H9 (cell line): ENCODE results near the gene VPS41. TPM values are rescaled to one million over a fixed set of nuclear protein-coding genes. Genes with fewer than 3 reads are reported as not detected.

Experiments used
- DNase-seq: peaks from one replicate; pipeline ENCODE4 v3.0.0-alpha.2; 2017
- H2AFZ ChIP-seq: one replicate; pipeline ENCODE4 v1.6.1; 2013; ENCODE audit warnings: mild to moderate bottlenecking, low read length, control low read depth, moderate library complexity
- H2AK5ac ChIP-seq: 2 replicates; pipeline ENCODE4 v1.6.1; 2013; ENCODE audit warnings: low read length, control low read depth, mixed read lengths; ENCODE audit not compliant: insufficient read length
- H2BK120ac ChIP-seq: one replicate; pipeline ENCODE4 v1.6.1; 2013; ENCODE audit warnings: low read depth, mild to moderate bottlenecking, low read length, control low read depth, inconsistent platforms; ENCODE audit not compliant: poor library complexity, severe bottlenecking
- H2BK12ac ChIP-seq: 2 replicates; pipeline ENCODE4 v1.6.1; 2013; ENCODE audit warnings: low read length, control low read depth, mixed read lengths, low read depth; ENCODE audit not compliant: insufficient read length
- H2BK15ac ChIP-seq: 2 replicates; pipeline ENCODE4 v1.6.1; 2013; ENCODE audit warnings: low read depth, low read length, control low read depth
- H2BK20ac ChIP-seq: one replicate; pipeline ENCODE4 v1.6.1; 2013; ENCODE audit warnings: low read depth, mild to moderate bottlenecking, low read length, control low read depth, inconsistent platforms; ENCODE audit not compliant: poor library complexity, severe bottlenecking
- H2BK5ac ChIP-seq: 2 replicates; pipeline ENCODE4 v1.6.1; 2013; ENCODE audit warnings: low read length, control low read depth, mixed read lengths; ENCODE audit not compliant: insufficient read length
- H3K14ac ChIP-seq: 2 replicates; pipeline ENCODE4 v1.6.1; 2013; ENCODE audit warnings: low read length, control low read depth; ENCODE audit not compliant: insufficient read depth
- H3K18ac ChIP-seq: 2 replicates; pipeline ENCODE4 v1.6.1; 2013; ENCODE audit warnings: low read depth, mild to moderate bottlenecking, mixed read lengths, low read length, control low read depth; ENCODE audit not compliant: insufficient read length
- H3K23ac ChIP-seq: 2 replicates; pipeline ENCODE4 v1.6.1; 2013; ENCODE audit warnings: low read length, control low read depth, mixed read lengths, low read depth; ENCODE audit not compliant: insufficient read length
- H3K23me2 ChIP-seq: 2 replicates; pipeline ENCODE4 v1.6.1; 2013; ENCODE audit warnings: low read depth, mild to moderate bottlenecking, mixed read lengths, low read length, control low read depth; ENCODE audit not compliant: insufficient read length, poor library complexity, severe bottlenecking
- H3K27ac ChIP-seq: 2 replicates; pipeline ENCODE4 v1.5.1; 2013; ENCODE audit warnings: low read length, control low read depth, mixed read lengths, low read depth; ENCODE audit not compliant: insufficient read length
- H3K27me3 ChIP-seq: 2 replicates; pipeline ENCODE4 v1.6.1; 2013; ENCODE audit warnings: low read length, control low read depth, inconsistent platforms; ENCODE audit not compliant: insufficient read depth
- H3K4ac ChIP-seq: 2 replicates; pipeline ENCODE4 v1.6.1; 2013; ENCODE audit warnings: low read depth, mild to moderate bottlenecking, control low read depth, inconsistent platforms, low read length, moderate library complexity
- H3K4me1 ChIP-seq: 2 replicates; pipeline ENCODE4 v1.6.1; 2013; ENCODE audit warnings: low read length, control low read depth, inconsistent platforms; ENCODE audit not compliant: insufficient read depth
- H3K4me2 ChIP-seq: 2 replicates; pipeline ENCODE4 v1.6.1; 2013; ENCODE audit warnings: low read length, control low read depth, mixed read lengths; ENCODE audit not compliant: insufficient read length, insufficient read depth
- H3K56ac ChIP-seq: 2 replicates; pipeline ENCODE4 v1.6.1; 2013; ENCODE audit warnings: low read depth, mild to moderate bottlenecking, mixed read lengths, low read length, control low read depth; ENCODE audit not compliant: insufficient read length
- H3K79me1 ChIP-seq: 2 replicates; pipeline ENCODE4 v1.6.1; 2013; ENCODE audit warnings: low read depth, mild to moderate bottlenecking, moderate library complexity, low read length, control low read depth, inconsistent platforms; ENCODE audit not compliant: insufficient read depth, poor library complexity, severe bottlenecking
- H3K79me2 ChIP-seq: 2 replicates; pipeline ENCODE4 v1.6.1; 2013; ENCODE audit warnings: low read length, control low read depth, inconsistent platforms; ENCODE audit not compliant: insufficient read depth
- H3K9ac ChIP-seq: 2 replicates; pipeline ENCODE4 v1.6.1; 2013; ENCODE audit warnings: low read length, control low read depth, mixed read lengths; ENCODE audit not compliant: insufficient read length; ENCODE audit errors: extremely low read depth
- H3K9me3 ChIP-seq: one replicate; pipeline ENCODE4 v1.6.1; 2013; ENCODE audit warnings: low read depth, low read length, inconsistent platforms; ENCODE audit not compliant: control insufficient read depth
- H3T11ph ChIP-seq: one replicate; pipeline ENCODE4 v1.6.1; 2013; ENCODE audit warnings: mild to moderate bottlenecking, low read length, control low read depth, inconsistent platforms
- H4K20me1 ChIP-seq: one replicate; pipeline ENCODE4 v1.6.1; 2013; ENCODE audit not compliant: control insufficient read depth, insufficient read length, insufficient read depth
- H4K5ac ChIP-seq: 2 replicates; pipeline ENCODE4 v1.6.1; 2013; ENCODE audit warnings: low read depth, mild to moderate bottlenecking, mixed read lengths, low read length, control low read depth; ENCODE audit not compliant: insufficient read length
- H4K8ac ChIP-seq: replicated peaks from 2 replicates; pipeline ENCODE4 v1.6.1; 2013; ENCODE audit warnings: low read length, control low read depth, mixed read lengths, low read depth; ENCODE audit not compliant: insufficient read length
- H4K91ac ChIP-seq: 2 replicates; pipeline ENCODE4 v1.6.1; 2013; ENCODE audit warnings: low read depth, mild to moderate bottlenecking, moderate library complexity, mixed read lengths, low read length, control low read depth; ENCODE audit not compliant: insufficient read length
- H3K27ac Mint-ChIP-seq, 3 experiments: 2 replicates in 2 of 3; 3 replicates in 1 of 3; pipeline ENCODE4 v1.8.0; 2020 to 2021; ENCODE audit warnings: mixed read lengths in 3 of 3, mild to moderate bottlenecking in 1 of 3, moderate library complexity in 1 of 3
- H3K27me3 Mint-ChIP-seq: 2 replicates; pipeline ENCODE4 v1.8.0; 2021; ENCODE audit warnings: low read depth, mild to moderate bottlenecking, moderate library complexity, mixed read lengths
- H3K36me3 Mint-ChIP-seq, 3 experiments: 2 replicates in 2 of 3; 3 replicates in 1 of 3; pipeline ENCODE4 v1.8.0; 2020 to 2021; ENCODE audit warnings: low read depth in 3 of 3, mixed read lengths in 3 of 3; ENCODE audit not compliant: insufficient read depth in 1 of 3
- H3K4me1 Mint-ChIP-seq, 2 experiments: 2 replicates each; pipeline ENCODE4 v1.8.0; 2020; ENCODE audit warnings: mixed read lengths in 2 of 2
- H3K4me3 Mint-ChIP-seq, 2 experiments: 2 replicates in 1 of 2; 3 replicates in 1 of 2; pipeline ENCODE4 v1.8.0; 2020 to 2021; ENCODE audit warnings: mild to moderate bottlenecking in 2 of 2, mixed read lengths in 2 of 2, moderate library complexity in 1 of 2
- H3K9me3 Mint-ChIP-seq, 2 experiments: 2 replicates in 1 of 2; 3 replicates in 1 of 2; pipeline ENCODE4 v1.8.0; 2020; ENCODE audit warnings: mild to moderate bottlenecking in 2 of 2, mixed read lengths in 2 of 2, moderate library complexity in 1 of 2
- CTCF ChIP-seq: fragments of 200-600 bp; sonication (generic); conservative IDR thresholded peaks from 3 replicates; pipeline ENCODE4 v1.8.0; 2021; ENCODE audit warnings: antibody characterized with exemption, mild to moderate bottlenecking
- WGBS: extraction: QIAGEN DNeasy Blood & Tissue Kit; methylation state at CpG from one replicate; pipeline ENCODE4 v1.1.7; 2013; ENCODE audit warnings: missing lambda C conversion rate, low lambda C conversion rate, mixed read lengths; ENCODE audit not compliant: insufficient read length; ENCODE audit errors: extremely low coverage; 5-methylcytosine and 5-hydroxymethylcytosine counted together
- total RNA-seq: library from RNA; stranded (reverse); gene quantifications from 2 replicates; pipeline ENCODE4 v1.2.1, GENCODE V29; 2021

VPS41 gene
- total RNA-seq, 1 experiment from 2014 or later = 49.3 TPM

- Histone ChIP-seq H3K23me2 (no peaks in the 10 kb centered on the region), H2AFZ (no peak overlapping the region), H3K27ac (no peak overlapping the region), H2BK120ac (no peak overlapping the region), H4K8ac (no peak overlapping the region), H3T11ph (no peak overlapping the region), H3K23ac (no peak overlapping the region), H3K4me2 (no peak overlapping the region), H2BK15ac (no peak overlapping the region), H3K4ac (no peak overlapping the region), H2BK20ac (no peak overlapping the region), H2AK5ac (no peak overlapping the region), H3K9ac (no peak overlapping the region), H3K9me3 (no peaks in the 10 kb centered on the region), H3K27me3 (no peaks in the 10 kb centered on the region), H3K4me1 (no peaks in the 10 kb centered on the region), H4K5ac (no peak overlapping the region), H2BK5ac (no peak overlapping the region), H3K79me2 (no peaks in the 10 kb centered on the region), H4K20me1 (peaks cover 2% of the 10 kb centered on the region), H4K91ac (no peak overlapping the region), H3K56ac (no peak overlapping the region), H3K14ac (no peak overlapping the region), H3K79me1 (no peaks in the 10 kb centered on the region), H2BK12ac (no peak overlapping the region), H3K18ac (no peak overlapping the region)
- no peak for TF ChIP-seq CTCF
- H3K4me3 Mint-ChIP-seq = no peak overlapping the region
- no peaks in the 10 kb centered on the region for H3K4me1 Mint-ChIP-seq
- no peaks in the 10 kb centered on the region for H3K36me3 Mint-ChIP-seq
- no peaks in the 10 kb centered on the region for H3K27me3 Mint-ChIP-seq
- no peak overlapping the region for H3K27ac Mint-ChIP-seq
- no CpG with 5 or more reads among the region's 3 CpGs for WGBS
- H3K9me3 Mint-ChIP-seq = no peaks in the 10 kb centered on the region
- DNase-seq = no peak
These were observed 84.0 kb downstream of the VPS41 start for GRCh38 chr7:38824948-38825347.
